Measurements from ENCODE around the gene PAX8. TPM values are rescaled to one million over a fixed set of nuclear protein-coding genes. Genes with fewer than 3 reads are reported as not detected.

The PAX8 gene
- total and polyA plus RNA-seq, 2 experiments from 2014 or later, result 0.21 to 0.32 TPM

DNA sequence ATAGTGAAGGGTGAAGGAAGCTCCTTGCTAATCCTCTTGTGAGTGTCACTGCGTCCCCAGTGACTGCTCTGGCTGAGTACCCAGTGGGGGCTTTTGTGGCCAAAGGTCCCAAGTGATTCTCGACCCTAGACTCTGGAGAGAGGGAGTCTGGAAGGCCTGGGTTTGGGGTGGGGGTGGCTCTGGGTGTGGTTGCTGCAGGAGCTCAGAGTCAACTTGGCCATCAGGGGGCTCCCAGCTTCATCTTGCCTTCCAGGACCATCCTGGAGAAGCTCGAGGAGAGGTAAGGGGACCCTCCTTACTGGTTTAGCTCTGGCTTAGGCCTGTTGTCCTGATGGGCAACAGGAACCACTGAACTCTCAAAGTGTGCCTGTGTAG lies 104.4 kb downstream of the PAX8 start:
- H3K27ac Mint-ChIP-seq, result no peak overlapping the region
- H3K4me3 ChIP-seq, result no peak overlapping the region
- H4K20me1 ChIP-seq (replicated peaks; ENCODE audit: insufficient read depth), result no peaks in the 10 kb centered on the region
- no peak overlapping the region for H3K27ac ChIP-seq (ENCODE audit: low read depth)
- no peaks in the 10 kb centered on the region for H3K36me3 ChIP-seq (ENCODE audit: insufficient read depth)
- no peak overlapping the region for H3K4me2 ChIP-seq
- H3F3A ChIP-seq (replicated peaks; ENCODE audit: low read depth), result no peaks in the 10 kb centered on the region
- H3K9me3 Mint-ChIP-seq, result no peaks in the 10 kb centered on the region; the same call in 2 of the 3 replicates
- no peaks in the 10 kb centered on the region for H3K9me2 ChIP-seq (ENCODE audit: insufficient read depth)
- H3K27me3 Mint-ChIP-seq (ENCODE audit: insufficient read depth, low read depth, poor library complexity), result peaks cover 5% of the 10 kb centered on the region
- no peaks in the 10 kb centered on the region for H3K27me3 ChIP-seq (ENCODE audit: insufficient read depth)
- H3K36me3 Mint-ChIP-seq (ENCODE audit: low read depth), result no peaks in the 10 kb centered on the region
- no peaks in the 10 kb centered on the region for H3K79me2 ChIP-seq (replicated peaks; ENCODE audit: insufficient read depth)
- TF ChIP-seq, protein P1, sequence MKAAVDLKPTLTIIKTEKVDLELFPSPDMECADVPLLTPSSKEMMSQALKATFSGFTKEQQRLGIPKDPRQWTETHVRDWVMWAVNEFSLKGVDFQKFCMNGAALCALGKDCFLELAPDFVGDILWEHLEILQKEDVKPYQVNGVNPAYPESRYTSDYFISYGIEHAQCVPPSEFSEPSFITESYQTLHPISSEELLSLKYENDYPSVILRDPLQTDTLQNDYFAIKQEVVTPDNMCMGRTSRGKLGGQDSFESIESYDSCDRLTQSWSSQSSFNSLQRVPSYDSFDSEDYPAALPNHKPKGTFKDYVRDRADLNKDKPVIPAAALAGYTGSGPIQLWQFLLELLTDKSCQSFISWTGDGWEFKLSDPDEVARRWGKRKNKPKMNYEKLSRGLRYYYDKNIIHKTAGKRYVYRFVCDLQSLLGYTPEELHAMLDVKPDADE (IDR thresholded peaks at IDR 0.05), result no peak
- TF ChIP-seq ZNF331 (CRISPR knock-in tag; IDR thresholded peaks at IDR 0.05; ENCODE audit: low read depth), result no peak
- TF ChIP-seq, protein P2, sequence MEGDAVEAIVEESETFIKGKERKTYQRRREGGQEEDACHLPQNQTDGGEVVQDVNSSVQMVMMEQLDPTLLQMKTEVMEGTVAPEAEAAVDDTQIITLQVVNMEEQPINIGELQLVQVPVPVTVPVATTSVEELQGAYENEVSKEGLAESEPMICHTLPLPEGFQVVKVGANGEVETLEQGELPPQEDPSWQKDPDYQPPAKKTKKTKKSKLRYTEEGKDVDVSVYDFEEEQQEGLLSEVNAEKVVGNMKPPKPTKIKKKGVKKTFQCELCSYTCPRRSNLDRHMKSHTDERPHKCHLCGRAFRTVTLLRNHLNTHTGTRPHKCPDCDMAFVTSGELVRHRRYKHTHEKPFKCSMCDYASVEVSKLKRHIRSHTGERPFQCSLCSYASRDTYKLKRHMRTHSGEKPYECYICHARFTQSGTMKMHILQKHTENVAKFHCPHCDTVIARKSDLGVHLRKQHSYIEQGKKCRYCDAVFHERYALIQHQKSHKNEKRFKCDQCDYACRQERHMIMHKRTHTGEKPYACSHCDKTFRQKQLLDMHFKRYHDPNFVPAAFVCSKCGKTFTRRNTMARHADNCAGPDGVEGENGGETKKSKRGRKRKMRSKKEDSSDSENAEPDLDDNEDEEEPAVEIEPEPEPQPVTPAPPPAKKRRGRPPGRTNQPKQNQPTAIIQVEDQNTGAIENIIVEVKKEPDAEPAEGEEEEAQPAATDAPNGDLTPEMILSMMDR (conservative IDR thresholded peaks at IDR 0.05; ENCODE audit: low read depth in 2 of 2), result peak in 1 of 2 experiments; percentile 16; a peak in 1 of 4 replicates
- TF ChIP-seq POLR2AphosphoS5 (IDR thresholded peaks at IDR 0.05; ENCODE audit: low read depth), result no peak
- no peak overlapping the region for H2AFZ ChIP-seq
- no peak for DNase-seq (ENCODE audit: low spot score)
- ATAC-seq, result peak; percentile 16; the same call in 2 of the 3 replicates
- peaks cover 24% of the 10 kb centered on the region for H3K4me1 Mint-ChIP-seq
- H3K4me1 ChIP-seq (ENCODE audit: insufficient read depth), result no peaks in the 10 kb centered on the region; the same call in 1 of the 2 replicates
- no peak overlapping the region for H3K4me3 Mint-ChIP-seq

DNA sequence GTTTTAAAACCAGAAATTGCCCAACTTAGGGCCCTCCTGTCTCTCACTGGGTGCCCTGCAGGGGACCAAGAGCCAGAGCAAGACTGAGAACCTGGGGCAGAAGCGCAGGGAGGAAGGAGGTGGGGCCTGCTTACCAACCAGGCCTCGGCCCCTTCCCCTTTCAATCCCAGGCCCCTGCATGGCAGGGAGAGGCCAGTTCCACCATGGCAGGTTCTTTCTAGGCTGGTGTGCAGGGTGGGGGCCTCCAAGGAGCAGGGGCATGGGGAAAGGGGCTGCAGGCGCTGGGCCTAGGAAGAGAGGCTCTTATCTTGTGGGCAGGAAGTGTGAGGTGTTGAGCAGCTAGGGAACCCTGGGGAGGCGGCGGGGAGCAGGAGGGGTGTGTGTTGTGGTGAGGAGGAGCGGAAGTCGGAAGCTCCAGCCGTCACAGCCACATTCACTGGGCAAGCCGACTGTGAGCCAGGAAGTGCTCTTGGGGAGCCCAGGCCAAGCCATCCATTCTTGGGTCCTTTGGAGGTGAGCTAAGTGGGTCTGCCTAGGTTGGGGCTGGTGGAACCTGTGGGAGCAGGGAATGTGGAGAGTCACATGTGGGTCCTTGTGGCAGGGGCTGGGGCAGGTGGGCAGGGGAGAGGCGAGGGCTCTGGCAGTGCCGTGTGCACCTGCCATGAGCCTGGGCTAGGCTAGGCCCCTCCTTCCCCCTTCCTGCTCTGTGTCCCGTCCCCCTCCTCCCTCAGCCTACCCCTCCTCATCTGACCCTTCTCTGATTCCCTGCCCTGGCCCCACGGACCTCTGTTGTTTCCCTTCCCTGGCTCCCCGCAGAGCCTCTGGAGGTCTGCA lies 105.0 kb downstream of the PAX8 start, which contains the start of gene PSD4:
TSS of gene PSD4 (plus strand) at position 430 of the 834 bp plus-strand sequence. CDS start 8,486 bp downstream, outside the sequence.
- no peak within 1 kb of the TSS for H3K4me2 ChIP-seq
- no peak within 1 kb of the TSS for H2AFZ ChIP-seq
- H3K9me2 ChIP-seq (ENCODE audit: insufficient read depth), result no peaks in the 10 kb centered on the region
- Mint-ChIP-seq H3K4me1 (peaks cover 24% of the 10 kb centered on the region), H3K27ac (peak within 1 kb of the TSS; percentile 45; the same call in 1 of the 2 replicates), H3K9me3 (no peaks in the 10 kb centered on the region; the same call in 2 of the 3 replicates), H3K36me3 (ENCODE audit: low read depth) (no peaks in the 10 kb centered on the region), H3K4me3 (no peak within 1 kb of the TSS), H3K27me3 (ENCODE audit: insufficient read depth, low read depth, poor library complexity) (peaks cover 5% of the 10 kb centered on the region)
- H3K27ac ChIP-seq (ENCODE audit: low read depth), result no peak within 1 kb of the TSS
- no peaks in the 10 kb centered on the region for H3F3A ChIP-seq (replicated peaks; ENCODE audit: low read depth)
- ATAC-seq (peak; percentile 39), DNase-seq (ENCODE audit: low spot score) (no peak)
- H4K20me1 ChIP-seq (replicated peaks; ENCODE audit: insufficient read depth), result no peaks in the 10 kb centered on the region
- H3K27me3 ChIP-seq (ENCODE audit: insufficient read depth), result no peaks in the 10 kb centered on the region
- no peaks in the 10 kb centered on the region; the same call in 1 of the 2 replicates for H3K4me1 ChIP-seq (ENCODE audit: insufficient read depth)
- H3K4me3 ChIP-seq, result no peak within 1 kb of the TSS
- H3K79me2 ChIP-seq (replicated peaks; ENCODE audit: insufficient read depth), result no peaks in the 10 kb centered on the region
- no peaks in the 10 kb centered on the region for H3K36me3 ChIP-seq (ENCODE audit: insufficient read depth)
- TF ChIP-seq, protein P2 (conservative IDR thresholded peaks at IDR 0.05; ENCODE audit: low read depth in 2 of 2), result no peak
- TF ChIP-seq, protein P3, sequence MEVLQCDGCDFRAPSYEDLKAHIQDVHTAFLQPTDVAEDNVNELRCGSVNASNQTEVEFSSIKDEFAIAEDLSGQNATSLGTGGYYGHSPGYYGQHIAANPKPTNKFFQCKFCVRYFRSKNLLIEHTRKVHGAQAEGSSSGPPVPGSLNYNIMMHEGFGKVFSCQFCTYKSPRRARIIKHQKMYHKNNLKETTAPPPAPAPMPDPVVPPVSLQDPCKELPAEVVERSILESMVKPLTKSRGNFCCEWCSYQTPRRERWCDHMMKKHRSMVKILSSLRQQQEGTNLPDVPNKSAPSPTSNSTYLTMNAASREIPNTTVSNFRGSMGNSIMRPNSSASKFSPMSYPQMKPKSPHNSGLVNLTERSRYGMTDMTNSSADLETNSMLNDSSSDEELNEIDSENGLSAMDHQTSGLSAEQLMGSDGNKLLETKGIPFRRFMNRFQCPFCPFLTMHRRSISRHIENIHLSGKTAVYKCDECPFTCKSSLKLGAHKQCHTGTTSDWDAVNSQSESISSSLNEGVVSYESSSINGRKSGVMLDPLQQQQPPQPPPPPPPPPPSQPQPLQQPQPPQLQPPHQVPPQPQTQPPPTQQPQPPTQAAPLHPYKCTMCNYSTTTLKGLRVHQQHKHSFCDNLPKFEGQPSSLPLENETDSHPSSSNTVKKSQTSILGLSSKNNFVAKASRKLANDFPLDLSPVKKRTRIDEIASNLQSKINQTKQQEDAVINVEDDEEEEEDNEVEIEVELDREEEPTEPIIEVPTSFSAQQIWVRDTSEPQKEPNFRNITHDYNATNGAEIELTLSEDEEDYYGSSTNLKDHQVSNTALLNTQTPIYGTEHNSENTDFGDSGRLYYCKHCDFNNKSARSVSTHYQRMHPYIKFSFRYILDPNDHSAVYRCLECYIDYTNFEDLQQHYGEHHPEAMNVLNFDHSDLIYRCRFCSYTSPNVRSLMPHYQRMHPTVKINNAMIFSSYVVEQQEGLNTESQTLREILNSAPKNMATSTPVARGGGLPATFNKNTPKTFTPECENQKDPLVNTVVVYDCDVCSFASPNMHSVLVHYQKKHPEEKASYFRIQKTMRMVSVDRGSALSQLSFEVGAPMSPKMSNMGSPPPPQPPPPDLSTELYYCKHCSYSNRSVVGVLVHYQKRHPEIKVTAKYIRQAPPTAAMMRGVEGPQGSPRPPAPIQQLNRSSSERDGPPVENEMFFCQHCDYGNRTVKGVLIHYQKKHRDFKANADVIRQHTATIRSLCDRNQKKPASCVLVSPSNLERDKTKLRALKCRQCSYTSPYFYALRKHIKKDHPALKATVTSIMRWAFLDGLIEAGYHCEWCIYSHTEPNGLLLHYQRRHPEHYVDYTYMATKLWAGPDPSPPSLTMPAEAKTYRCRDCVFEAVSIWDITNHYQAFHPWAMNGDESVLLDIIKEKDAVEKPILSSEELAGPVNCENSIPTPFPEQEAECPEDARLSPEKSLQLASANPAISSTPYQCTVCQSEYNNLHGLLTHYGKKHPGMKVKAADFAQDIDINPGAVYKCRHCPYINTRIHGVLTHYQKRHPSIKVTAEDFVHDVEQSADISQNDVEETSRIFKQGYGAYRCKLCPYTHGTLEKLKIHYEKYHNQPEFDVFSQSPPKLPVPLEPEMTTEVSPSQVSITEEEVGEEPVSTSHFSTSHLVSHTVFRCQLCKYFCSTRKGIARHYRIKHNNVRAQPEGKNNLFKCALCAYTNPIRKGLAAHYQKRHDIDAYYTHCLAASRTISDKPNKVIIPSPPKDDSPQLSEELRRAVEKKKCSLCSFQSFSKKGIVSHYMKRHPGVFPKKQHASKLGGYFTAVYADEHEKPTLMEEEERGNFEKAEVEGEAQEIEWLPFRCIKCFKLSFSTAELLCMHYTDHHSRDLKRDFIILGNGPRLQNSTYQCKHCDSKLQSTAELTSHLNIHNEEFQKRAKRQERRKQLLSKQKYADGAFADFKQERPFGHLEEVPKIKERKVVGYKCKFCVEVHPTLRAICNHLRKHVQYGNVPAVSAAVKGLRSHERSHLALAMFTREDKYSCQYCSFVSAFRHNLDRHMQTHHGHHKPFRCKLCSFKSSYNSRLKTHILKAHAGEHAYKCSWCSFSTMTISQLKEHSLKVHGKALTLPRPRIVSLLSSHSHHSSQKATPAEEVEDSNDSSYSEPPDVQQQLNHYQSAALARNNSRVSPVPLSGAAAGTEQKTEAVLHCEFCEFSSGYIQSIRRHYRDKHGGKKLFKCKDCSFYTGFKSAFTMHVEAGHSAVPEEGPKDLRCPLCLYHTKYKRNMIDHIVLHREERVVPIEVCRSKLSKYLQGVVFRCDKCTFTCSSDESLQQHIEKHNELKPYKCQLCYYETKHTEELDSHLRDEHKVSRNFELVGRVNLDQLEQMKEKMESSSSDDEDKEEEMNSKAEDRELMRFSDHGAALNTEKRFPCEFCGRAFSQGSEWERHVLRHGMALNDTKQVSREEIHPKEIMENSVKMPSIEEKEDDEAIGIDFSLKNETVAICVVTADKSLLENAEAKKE (CRISPR knock-in tag; IDR thresholded peaks at IDR 0.05), result no peak

All from GM23338 (cell line).